ENCODE data around the gene KIF16B. TPM values are rescaled to one million over a fixed set of nuclear protein-coding genes. Genes with fewer than 3 reads are reported as not detected.

The KIF16B gene
- total and polyA plus RNA-seq, 9 of the 15 experiments (the other 6 are each of a cell fraction or from before 2014, with no cell fraction given), result 1.00 to 10.6 (median 8.5) TPM

- H3K4me1 ChIP-seq (replicated peaks in 1 of 2; ENCODE audit: control insufficient read depth in 2 of 2, insufficient read depth in 2 of 2, low read length in 2 of 2), result no peaks in the 10 kb centered on the region
- H3K4me2 ChIP-seq (ENCODE audit: insufficient read depth, low read length), result no peak overlapping the region
- no peaks in the 10 kb centered on the region for H3K79me2 ChIP-seq (ENCODE audit: control insufficient read depth, insufficient read depth, low read length)
- 7% methylated on average over 3 of the region's 3 CpGs for WGBS (ENCODE audit: insufficient coverage, low coverage, missing lambda C conversion rate)
- H3K9me3 ChIP-seq (replicated peaks; ENCODE audit: control insufficient read depth, insufficient read depth, low read depth, low read length), result no peaks in the 10 kb centered on the region
- no peak overlapping the region for H3K27ac ChIP-seq (ENCODE audit: extremely low read depth, low read depth, low read length)
- H3K4me3 ChIP-seq, result no peak overlapping the region
- H3K27me3 ChIP-seq (ENCODE audit: control insufficient read depth in 2 of 2, insufficient read depth in 2 of 2, low read length in 2 of 2), result no peaks in the 10 kb centered on the region; a peak in 1 of 5 replicates
- FAIRE-seq (no peak), DNase-seq (ENCODE audit: extremely low read depth in 1 of 4, low spot score in 3 of 4) (no peak), ATAC-seq (no peak)
- intact Hi-C loops (cut with micrococcal nuclease) (no loop called here), in situ Hi-C loops (cut with MboI) (no loop called here)
- H3K9ac ChIP-seq (ENCODE audit: insufficient read depth in 1 of 2, low read depth in 2 of 2, low read length in 2 of 2), result no peak overlapping the region
- H4K20me1 ChIP-seq (replicated peaks; ENCODE audit: control insufficient read depth, insufficient read depth, low read length), result no peaks in the 10 kb centered on the region
- ChIA-PET CTCF (ENCODE audit: low intra/inter-chr PET ratio) (no interaction called here), POLR2A (no interaction called here)
- BruUV-seq (replicated peaks), result no TSS peak
- H2AFZ ChIP-seq (ENCODE audit: low read depth, low read length), result no peak overlapping the region
- no peaks in the 10 kb centered on the region for H3K9me1 ChIP-seq (ENCODE audit: control insufficient read depth, insufficient read depth, low read length)
- H3K36me3 ChIP-seq (ENCODE audit: control insufficient read depth, insufficient read depth, low read length), result no peaks in the 10 kb centered on the region
- TF ChIP-seq POLR3G (IDR thresholded peaks at IDR 0.05; ENCODE audit: extremely low read depth, insufficient read length, insufficient replicate concordance) (no peak), CBX3 (IDR thresholded peaks at IDR 0.05; ENCODE audit: borderline replicate concordance in 1 of 2, low read length in 2 of 2) (no peak), ZC3H8 (IDR thresholded peaks at IDR 0.05) (no peak), PHTF2 (CRISPR knock-in tag; IDR thresholded peaks at IDR 0.05) (no peak), MBD2 (IDR thresholded peaks at IDR 0.05; ENCODE audit: borderline replicate concordance, low read depth) (no peak), SMARCB1 (IDR thresholded peaks at IDR 0.05; ENCODE audit: insufficient read length, low read depth) (no peak), CBX1 (IDR thresholded peaks at IDR 0.05; ENCODE audit: low read depth) (no peak), PRMT5 (CRISPR knock-in tag; IDR thresholded peaks at IDR 0.05) (no peak), EGR1 (conservative IDR thresholded peaks at IDR 0.05) (no peak), ZNF609 (CRISPR knock-in tag; IDR thresholded peaks at IDR 0.05; ENCODE audit: borderline replicate concordance) (no peak), XRCC5 (IDR thresholded peaks at IDR 0.05; ENCODE audit: low read depth, low read length) (no peak), PHF20 (IDR thresholded peaks at IDR 0.05; ENCODE audit: partially characterized antibody) (no peak), STAT5A (IDR thresholded peaks at IDR 0.05; ENCODE audit: borderline replicate concordance, low read length) (no peak), GMEB1 (CRISPR knock-in tag; IDR thresholded peaks at IDR 0.05) (no peak), SMAD4 (CRISPR knock-in tag; conservative IDR thresholded peaks at IDR 0.05) (no peak), RBM39 (optimal IDR thresholded peaks at IDR 0.05; ENCODE audit: low read depth, low read length) (no peak)
- TF ChIP-seq, protein P1, sequence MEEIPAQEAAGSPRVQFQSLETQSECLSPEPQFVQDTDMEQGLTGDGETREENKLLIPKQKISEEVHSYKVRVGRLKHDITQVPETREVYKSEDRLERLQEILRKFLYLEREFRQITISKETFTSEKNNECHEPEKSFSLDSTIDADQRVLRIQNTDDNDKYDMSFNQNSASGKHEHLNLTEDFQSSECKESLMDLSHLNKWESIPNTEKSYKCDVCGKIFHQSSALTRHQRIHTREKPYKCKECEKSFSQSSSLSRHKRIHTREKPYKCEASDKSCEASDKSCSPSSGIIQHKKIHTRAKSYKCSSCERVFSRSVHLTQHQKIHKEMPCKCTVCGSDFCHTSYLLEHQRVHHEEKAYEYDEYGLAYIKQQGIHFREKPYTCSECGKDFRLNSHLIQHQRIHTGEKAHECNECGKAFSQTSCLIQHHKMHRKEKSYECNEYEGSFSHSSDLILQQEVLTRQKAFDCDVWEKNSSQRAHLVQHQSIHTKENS (CRISPR knock-in tag; IDR thresholded peaks at IDR 0.05), result no peak
Measured at GRCh38 chr20:16606468-16607070, 33.3 kb upstream of the KIF16B start.
